HG02759 (cell line): ENCODE measurements around the gene OPCML.

Experiments used
- ATAC-seq: cut with Tn5 transposase; IDR thresholded peaks from one replicate; pipeline ENCODE4 v1.9.1; 2021; ENCODE audit warnings: mild to moderate bottlenecking, moderate library complexity; ENCODE audit not compliant: unreplicated experiment

OPCML gene

DNA sequence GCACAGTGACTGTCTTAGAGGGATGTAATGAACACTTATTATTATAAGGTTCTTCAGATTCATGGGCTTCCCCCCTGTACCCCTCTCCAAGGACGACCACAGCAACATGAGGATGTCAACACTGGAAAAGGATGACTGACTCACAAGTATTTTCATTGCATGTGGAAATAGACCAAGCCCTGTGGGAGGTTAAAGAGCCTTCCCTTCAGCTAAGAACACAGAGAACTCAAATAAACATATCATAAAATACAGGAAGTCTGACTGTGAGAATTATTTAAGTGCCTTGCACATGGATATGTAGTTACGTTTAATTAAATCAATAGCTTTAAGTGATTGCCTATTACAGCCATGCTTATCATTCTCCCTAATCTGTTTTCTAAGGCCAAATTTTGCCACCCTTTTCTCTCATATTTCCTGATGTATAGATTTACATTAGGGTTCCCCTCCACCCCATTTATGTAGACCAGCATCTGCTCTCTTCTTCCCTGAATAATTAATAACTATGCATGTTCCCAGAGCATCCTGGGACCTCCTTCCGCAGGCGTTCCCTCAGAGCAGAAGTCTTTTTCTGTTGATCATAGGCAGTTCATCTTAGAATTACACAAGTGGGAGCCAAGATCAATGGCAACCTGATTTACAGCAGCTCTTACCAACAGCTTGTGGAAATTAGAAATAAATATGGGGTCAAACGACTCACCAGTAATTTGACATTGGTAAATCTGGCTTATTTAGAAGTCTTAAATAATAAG lies 226.9 kb downstream of the OPCML start:
- ATAC-seq, result no peak

- ATAC-seq, result no peak
Observed at GRCh38 chr11:133303262-133303661, 229.0 kb downstream of the OPCML start.

GRCh38 chr11:133302056-133302455 lies 230.2 kb downstream of the OPCML start:
- no peak for ATAC-seq

- no peak for ATAC-seq
Observed at GRCh38 chr11:133300666-133301065, 231.6 kb downstream of the OPCML start.

GRCh38 chr11:133291780-133292179 lies 240.5 kb downstream of the OPCML start:
- ATAC-seq, result no peak

DNA sequence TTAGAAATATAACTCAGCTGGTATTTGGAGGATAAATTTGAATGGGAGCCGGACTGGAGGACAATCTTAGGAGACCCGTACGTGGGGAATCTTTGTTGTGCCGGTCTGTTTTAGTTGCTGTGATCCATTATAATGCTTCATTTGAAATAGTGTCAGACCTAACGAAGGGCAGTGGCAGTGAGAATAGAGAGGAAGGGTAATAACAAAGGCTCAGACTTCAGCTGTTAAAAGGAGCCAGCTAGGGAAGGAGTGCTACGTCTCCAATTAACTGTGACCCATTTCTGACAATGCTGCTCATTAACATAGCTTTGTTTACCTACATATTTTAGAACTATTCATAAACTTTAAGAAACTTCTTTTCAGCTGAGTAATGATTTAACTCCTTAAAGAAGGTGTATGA lies 246.9 kb downstream of the OPCML start:
- no peak for ATAC-seq

- ATAC-seq, result no peak
Observed at GRCh38 chr11:133284156-133284555, 248.1 kb downstream of the OPCML start.

GRCh38 chr11:133277886-133278285 lies 254.4 kb downstream of the OPCML start:
- ATAC-seq, result no peak

DNA sequence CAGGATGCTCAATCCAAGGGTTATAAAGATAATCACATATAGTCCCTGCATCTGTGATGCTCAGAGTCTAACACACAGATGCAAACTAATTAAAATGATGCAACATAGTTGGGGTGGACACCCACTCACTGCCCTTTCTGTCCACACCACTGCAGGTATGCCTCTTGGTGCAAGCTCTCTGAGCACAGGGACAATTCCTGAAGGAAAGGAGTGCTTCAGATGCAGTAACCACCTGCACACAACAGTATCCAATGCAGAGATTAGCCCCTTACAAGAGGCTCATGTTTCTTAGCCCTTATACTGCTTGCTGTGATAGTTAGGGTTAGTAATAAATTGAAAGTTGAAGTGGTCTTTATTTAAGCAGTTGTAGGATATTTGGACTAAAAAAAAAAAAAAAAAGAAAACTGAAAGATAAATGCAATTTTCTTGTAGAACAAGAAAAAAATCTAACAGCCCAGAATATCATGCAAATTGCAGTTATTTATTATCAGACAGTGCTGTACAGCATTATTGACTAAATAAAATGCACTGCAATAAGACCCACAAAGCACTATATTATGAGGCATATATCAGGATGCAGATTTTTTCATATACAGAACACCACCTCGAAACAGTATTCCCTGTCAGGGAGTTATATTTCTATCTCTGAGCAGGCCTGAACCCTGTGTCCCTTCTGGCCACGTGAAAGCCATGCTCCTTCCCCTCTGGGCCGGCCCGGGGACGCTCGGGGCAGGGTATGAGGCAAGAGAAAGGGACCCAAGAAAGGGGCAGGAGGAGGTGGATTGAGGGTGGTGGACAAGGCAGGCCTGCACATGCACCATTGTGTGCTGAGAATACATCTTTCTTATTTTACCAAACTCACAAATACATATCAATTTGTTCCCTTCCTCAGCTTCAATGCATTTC lies 260.2 kb downstream of the OPCML start:
- ATAC-seq, result no peak

DNA sequence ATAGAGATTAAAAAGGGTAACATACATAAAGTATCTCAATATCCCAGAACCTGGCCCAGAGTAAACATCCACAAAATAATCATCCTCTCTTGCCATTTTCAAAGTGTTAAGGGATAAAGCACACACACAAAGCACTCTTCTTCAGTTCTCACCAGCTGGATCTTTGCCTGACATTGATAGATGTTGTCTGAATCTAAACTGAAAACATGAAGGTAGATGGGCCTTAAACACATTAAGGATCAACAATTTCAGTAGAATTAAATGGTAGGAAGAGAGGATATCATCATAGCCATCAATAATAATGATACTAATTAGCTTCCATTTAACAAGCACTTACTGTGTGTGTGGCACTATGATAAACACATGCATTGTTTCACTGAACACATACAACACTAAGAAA lies 261.1 kb downstream of the OPCML start:
- ATAC-seq, result no peak

GRCh38 chr11:133269267-133269666 lies 263.0 kb downstream of the OPCML start:
- ATAC-seq, result peak; percentile 97

GRCh38 chr11:133266986-133267385 lies 265.3 kb downstream of the OPCML start:
- ATAC-seq, result no peak

DNA sequence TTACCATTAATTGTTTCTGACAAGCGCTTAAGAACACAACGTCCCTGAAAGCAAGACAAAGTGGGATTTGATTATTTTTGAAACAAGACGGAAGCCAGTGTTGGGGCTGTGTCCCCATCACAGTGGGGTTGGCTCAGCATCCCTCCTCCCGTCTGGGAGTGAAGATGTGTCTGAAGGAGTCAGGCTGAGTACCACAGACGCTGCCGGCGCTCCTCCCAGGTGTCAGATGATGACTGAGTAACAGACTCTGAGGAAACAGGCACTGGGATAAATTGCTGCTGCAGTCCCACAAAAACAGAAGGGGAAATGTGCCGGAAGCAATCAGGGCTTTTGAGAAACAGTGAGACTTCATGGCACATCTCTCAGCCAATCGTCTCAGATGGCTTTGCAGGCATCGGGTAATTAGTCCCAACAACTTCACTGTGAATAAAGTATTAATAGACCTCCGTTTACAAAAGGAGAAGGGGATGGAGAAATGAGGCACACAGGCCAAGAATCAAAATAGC lies 266.7 kb downstream of the OPCML start:
- ATAC-seq, result no peak

DNA sequence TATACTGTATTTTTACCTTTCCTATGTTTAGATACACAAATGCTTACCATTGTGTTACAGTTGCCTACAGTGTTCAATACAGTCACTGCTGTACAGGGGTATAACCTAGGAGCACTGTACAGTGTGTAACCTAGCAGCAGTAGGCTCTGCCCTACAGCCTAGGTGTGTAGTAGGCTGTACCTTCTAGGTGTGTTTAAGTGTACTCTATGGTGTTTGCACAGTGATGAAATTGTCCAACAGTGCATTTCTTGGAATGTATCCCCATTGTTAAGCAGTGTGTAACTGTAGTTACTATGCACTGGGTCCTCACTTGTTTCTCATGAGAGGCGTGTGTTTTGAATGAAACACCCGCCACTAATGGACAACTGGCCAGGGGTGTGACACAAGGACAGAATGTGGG lies 269.0 kb downstream of the OPCML start:
- ATAC-seq, result no peak

DNA sequence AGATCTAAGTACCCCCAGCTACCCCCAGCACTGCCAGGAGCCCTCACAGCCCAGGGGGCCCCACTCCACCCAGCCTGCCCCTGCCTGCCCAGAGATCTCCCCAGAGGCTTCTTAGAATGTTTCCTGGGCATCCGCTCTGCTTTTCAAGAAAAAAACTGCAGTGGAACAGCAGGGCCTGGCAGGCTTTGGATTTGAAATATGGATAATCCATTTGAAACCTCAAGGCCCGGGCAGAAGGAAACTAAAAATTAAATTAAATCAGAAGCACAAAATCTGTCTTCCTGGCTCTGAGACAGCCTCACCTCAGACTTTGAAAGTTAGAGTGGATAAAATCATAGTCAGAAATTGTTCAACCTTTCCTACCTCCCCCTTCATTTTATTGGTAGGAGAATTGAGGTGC lies 273.6 kb downstream of the OPCML start:
- ATAC-seq, result no peak

DNA sequence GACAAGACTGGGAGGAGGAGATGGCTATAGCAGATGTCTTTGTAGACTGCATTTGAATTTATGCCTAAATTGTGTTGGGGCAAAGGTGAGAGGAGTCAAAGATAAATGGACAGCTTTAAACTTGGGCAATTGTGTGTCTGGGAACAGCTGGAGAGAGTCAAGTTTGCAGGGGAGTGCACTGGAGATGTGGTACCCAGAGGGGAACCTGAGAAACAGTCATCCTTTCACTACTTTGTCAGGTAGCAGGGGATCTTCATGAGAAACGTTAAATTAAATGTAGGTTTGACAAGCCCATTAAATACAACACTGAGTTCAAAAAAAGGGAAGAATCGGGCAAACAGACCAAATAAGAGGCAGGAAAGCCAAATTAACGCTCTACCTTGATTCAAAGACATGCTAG lies 277.7 kb downstream of the OPCML start:
- no peak for ATAC-seq

DNA sequence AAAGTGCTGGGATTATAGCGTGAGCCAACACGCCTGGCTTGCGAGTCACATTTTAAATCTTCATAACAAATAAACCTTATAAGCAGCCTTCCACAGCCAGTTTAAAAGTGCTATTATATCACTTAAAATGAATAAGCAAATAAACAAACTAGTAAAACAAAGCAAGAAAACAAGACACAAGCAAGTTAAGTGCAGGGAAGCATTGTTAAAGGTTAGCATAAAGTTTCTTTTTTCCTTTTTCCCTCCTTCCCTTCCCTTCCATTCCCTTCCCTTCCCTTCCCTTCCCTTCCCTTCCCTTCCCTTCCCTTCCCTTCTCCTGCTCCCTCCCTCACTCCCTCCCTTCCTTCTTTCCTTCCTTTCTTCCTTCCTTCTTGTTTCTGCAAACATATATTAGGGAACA lies 278.7 kb downstream of the OPCML start:
- ATAC-seq, result no peak

- no peak for ATAC-seq
Observed at GRCh38 chr11:133251841-133252240, 280.5 kb downstream of the OPCML start.

DNA sequence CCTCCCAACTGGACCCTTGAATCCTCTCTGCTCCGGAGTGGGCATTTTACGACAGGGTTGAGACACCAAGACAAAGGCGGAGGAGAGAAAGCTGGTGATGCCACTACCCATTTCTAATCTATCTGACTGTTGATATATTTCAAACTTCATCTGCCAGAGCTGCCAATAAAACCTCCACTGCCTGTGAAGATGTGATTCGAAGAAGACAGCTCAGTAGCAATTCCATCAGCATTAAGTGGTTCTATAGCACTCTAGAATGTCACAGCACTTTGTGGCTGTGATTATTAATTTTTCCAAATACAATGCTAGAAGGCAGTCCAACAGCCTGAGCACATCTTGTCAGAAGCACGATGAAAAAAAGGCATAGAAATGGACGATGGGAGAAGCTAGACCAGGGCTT lies 282.8 kb downstream of the OPCML start:
- no peak for ATAC-seq

DNA sequence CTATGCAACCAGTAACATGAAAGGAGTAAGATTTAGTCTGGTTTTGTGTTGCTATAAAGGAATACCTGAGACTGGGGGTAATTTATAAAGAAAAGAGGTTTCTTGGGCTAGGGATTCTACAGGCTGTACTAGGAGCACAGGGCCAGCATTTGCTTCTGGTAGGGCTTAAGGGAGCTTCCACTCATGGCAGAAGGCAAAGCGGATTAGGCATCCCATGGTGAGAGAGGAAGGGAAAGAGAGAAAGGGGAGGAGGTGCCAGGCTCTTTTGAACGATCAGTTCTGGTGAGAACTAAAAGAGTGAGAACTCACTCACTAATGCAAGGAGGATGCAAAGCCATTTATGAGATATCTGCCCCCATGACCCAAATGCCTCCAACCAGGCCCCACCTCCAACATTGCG lies 283.2 kb downstream of the OPCML start:
- ATAC-seq, result no peak

DNA sequence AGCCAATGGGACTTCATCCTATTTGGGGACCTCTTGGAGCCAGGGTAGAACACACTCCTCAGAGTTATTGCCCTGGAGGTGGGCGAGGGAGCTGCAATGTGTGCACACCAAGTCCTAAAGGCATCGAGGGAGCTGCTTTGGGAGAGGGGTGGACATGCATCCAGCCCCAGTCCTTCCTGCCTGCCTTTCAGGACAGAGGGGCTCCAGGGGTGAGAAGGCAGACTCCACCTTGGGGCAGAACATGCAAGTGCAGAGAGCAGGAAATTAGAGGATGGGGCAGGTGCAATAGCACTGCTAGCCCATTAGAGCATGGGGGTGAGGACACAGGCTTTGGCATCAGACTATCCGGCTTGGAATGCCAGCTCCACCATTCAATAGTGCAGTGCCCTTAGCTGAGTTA lies 288.5 kb downstream of the OPCML start:
- ATAC-seq, result no peak
